ENCODE data around the gene TMEM170B. TPM values are rescaled to one million over a fixed set of nuclear protein-coding genes. Genes with fewer than 3 reads are reported as not detected.

The TMEM170B gene
- total RNA-seq: under 1 TPM; 0.69 TPM

GRCh38 chr6:11537229-11538051, at the start of gene TMEM170B:
TMEM170B (plus strand) TSS chr6:11537749; CDS start chr6:11538278, 529 bp downstream.
- peak within 1 kb of the TSS; percentile 62 for H3K27ac Mint-ChIP-seq
- no peaks in the 10 kb centered on the region for H3K27me3 Mint-ChIP-seq
- no peaks in the 10 kb centered on the region for H3K36me3 Mint-ChIP-seq (ENCODE audit: low read depth)
- peak; percentile 94 for ATAC-seq (replicated peaks)
- H3K4me3 Mint-ChIP-seq: peak within 1 kb of the TSS; percentile 86
- peaks cover 7% of the 10 kb centered on the region for H3K4me1 Mint-ChIP-seq
- H3K9me3 Mint-ChIP-seq: no peaks in the 10 kb centered on the region

- no peak overlapping the region for H3K27ac Mint-ChIP-seq
- ATAC-seq (replicated peaks): no peak
- H3K4me3 Mint-ChIP-seq: no peak overlapping the region
- H3K27me3 Mint-ChIP-seq: no peaks in the 10 kb centered on the region
- no peaks in the 10 kb centered on the region for H3K36me3 Mint-ChIP-seq (ENCODE audit: low read depth)
- no peaks in the 10 kb centered on the region for H3K4me1 Mint-ChIP-seq
- H3K9me3 Mint-ChIP-seq: no peaks in the 10 kb centered on the region
These were observed 46.6 kb upstream of the TMEM170B start for GRCh38 chr6:11490996-11491395.

- H3K36me3 Mint-ChIP-seq (ENCODE audit: low read depth): no peaks in the 10 kb centered on the region
- no peak overlapping the region for H3K4me3 Mint-ChIP-seq
- no peaks in the 10 kb centered on the region for H3K4me1 Mint-ChIP-seq
- H3K9me3 Mint-ChIP-seq: no peaks in the 10 kb centered on the region
- no peak overlapping the region for H3K27ac Mint-ChIP-seq
- ATAC-seq (replicated peaks): peak; percentile 51
- no peaks in the 10 kb centered on the region for H3K27me3 Mint-ChIP-seq
These were observed 45.7 kb upstream of the TMEM170B start for GRCh38 chr6:11491596-11492463.

- no peaks in the 10 kb centered on the region for H3K36me3 Mint-ChIP-seq (ENCODE audit: low read depth)
- H3K4me3 Mint-ChIP-seq: no peak overlapping the region
- H3K27me3 Mint-ChIP-seq: no peaks in the 10 kb centered on the region
- no peaks in the 10 kb centered on the region for H3K4me1 Mint-ChIP-seq
- no peak overlapping the region for H3K27ac Mint-ChIP-seq
- H3K9me3 Mint-ChIP-seq: no peaks in the 10 kb centered on the region
- no peak for ATAC-seq (replicated peaks)
These were observed 44.9 kb upstream of the TMEM170B start for GRCh38 chr6:11492464-11493290.

- no peaks in the 10 kb centered on the region for H3K36me3 Mint-ChIP-seq (ENCODE audit: low read depth)
- no peak for ATAC-seq (replicated peaks)
- H3K9me3 Mint-ChIP-seq: no peaks in the 10 kb centered on the region
- H3K4me1 Mint-ChIP-seq: no peaks in the 10 kb centered on the region
- H3K4me3 Mint-ChIP-seq: no peak overlapping the region
- no peaks in the 10 kb centered on the region for H3K27me3 Mint-ChIP-seq
- no peak overlapping the region for H3K27ac Mint-ChIP-seq
These were observed 43.6 kb upstream of the TMEM170B start for GRCh38 chr6:11493974-11494373.

- Mint-ChIP-seq H3K4me1 (no peaks in the 10 kb centered on the region), H3K36me3 (ENCODE audit: low read depth) (no peaks in the 10 kb centered on the region), H3K27ac (no peak overlapping the region), H3K4me3 (no peak overlapping the region), H3K27me3 (no peaks in the 10 kb centered on the region), H3K9me3 (no peaks in the 10 kb centered on the region)
- no peak for ATAC-seq (replicated peaks)
These were observed 42.6 kb upstream of the TMEM170B start for GRCh38 chr6:11494786-11495564.

- H3K4me1 Mint-ChIP-seq: no peaks in the 10 kb centered on the region
- no peaks in the 10 kb centered on the region for H3K27me3 Mint-ChIP-seq
- no peak overlapping the region for H3K27ac Mint-ChIP-seq
- H3K4me3 Mint-ChIP-seq: no peak overlapping the region
- ATAC-seq (replicated peaks): no peak
- no peaks in the 10 kb centered on the region for H3K36me3 Mint-ChIP-seq (ENCODE audit: low read depth)
- H3K9me3 Mint-ChIP-seq: no peaks in the 10 kb centered on the region
These were observed 41.9 kb upstream of the TMEM170B start for GRCh38 chr6:11495565-11496145.

- H3K4me1 Mint-ChIP-seq: no peaks in the 10 kb centered on the region
- H3K4me3 Mint-ChIP-seq: no peak overlapping the region
- H3K9me3 Mint-ChIP-seq: no peaks in the 10 kb centered on the region
- no peaks in the 10 kb centered on the region for H3K27me3 Mint-ChIP-seq
- no peaks in the 10 kb centered on the region for H3K36me3 Mint-ChIP-seq (ENCODE audit: low read depth)
- ATAC-seq (replicated peaks): peak; percentile 92
- no peak overlapping the region for H3K27ac Mint-ChIP-seq
These were observed 41.1 kb upstream of the TMEM170B start for GRCh38 chr6:11496152-11497060.

GRCh38 chr6:11497107-11497506, 40.4 kb upstream of the TMEM170B start:
- Mint-ChIP-seq H3K36me3 (ENCODE audit: low read depth) (no peaks in the 10 kb centered on the region), H3K9me3 (no peaks in the 10 kb centered on the region), H3K27ac (no peak overlapping the region), H3K4me1 (no peaks in the 10 kb centered on the region), H3K4me3 (no peak overlapping the region), H3K27me3 (no peaks in the 10 kb centered on the region)
- ATAC-seq (replicated peaks): no peak

- H3K4me1 Mint-ChIP-seq: no peaks in the 10 kb centered on the region
- no peaks in the 10 kb centered on the region for H3K9me3 Mint-ChIP-seq
- H3K4me3 Mint-ChIP-seq: no peak overlapping the region
- no peaks in the 10 kb centered on the region for H3K36me3 Mint-ChIP-seq (ENCODE audit: low read depth)
- H3K27me3 Mint-ChIP-seq: no peaks in the 10 kb centered on the region
- ATAC-seq (replicated peaks): no peak
- H3K27ac Mint-ChIP-seq: no peak overlapping the region
These were observed 39.7 kb upstream of the TMEM170B start for GRCh38 chr6:11497881-11498280.

GRCh38 chr6:11500008-11500407, 37.5 kb upstream of the TMEM170B start:
- ATAC-seq (replicated peaks): no peak

GRCh38 chr6:11509471-11509870, 28.1 kb upstream of the TMEM170B start:
- Mint-ChIP-seq H3K4me1 (no peaks in the 10 kb centered on the region), H3K36me3 (ENCODE audit: low read depth) (no peaks in the 10 kb centered on the region), H3K27ac (no peak overlapping the region), H3K4me3 (no peak overlapping the region), H3K9me3 (no peaks in the 10 kb centered on the region), H3K27me3 (peaks cover 18% of the 10 kb centered on the region)
- ATAC-seq (replicated peaks): no peak

More at GRCh38 chr6:11500008-11500407, 37.5 kb upstream of the TMEM170B start:
- Mint-ChIP-seq H3K9me3 (no peaks in the 10 kb centered on the region), H3K36me3 (ENCODE audit: low read depth) (no peaks in the 10 kb centered on the region), H3K4me1 (no peaks in the 10 kb centered on the region), H3K27me3 (peaks cover 2% of the 10 kb centered on the region), H3K4me3 (no peak overlapping the region), H3K27ac (no peak overlapping the region)

GRCh38 chr6:11514672-11515071, 22.9 kb upstream of the TMEM170B start:
- no peaks in the 10 kb centered on the region for H3K9me3 Mint-ChIP-seq
- H3K4me1 Mint-ChIP-seq: no peaks in the 10 kb centered on the region
- peaks cover 11% of the 10 kb centered on the region for H3K27me3 Mint-ChIP-seq
- no peak overlapping the region for H3K4me3 Mint-ChIP-seq
- H3K27ac Mint-ChIP-seq: no peak overlapping the region
- no peak for ATAC-seq (replicated peaks)
- H3K36me3 Mint-ChIP-seq (ENCODE audit: low read depth): no peaks in the 10 kb centered on the region

Data from activated T-helper 17 cell treated with anti-CD3 and anti-CD28 coated beads, Interleukin-2, amount 50 U/mL, for 72 hours (primary cell).